Measurements from ENCODE around the gene PCNX3. TPM values are rescaled to one million over a fixed set of nuclear protein-coding genes. Genes with fewer than 3 reads are reported as not detected.

Gene PCNX3
- total RNA-seq, 1 experiment from 2014 or later = 74.5 TPM

DNA sequence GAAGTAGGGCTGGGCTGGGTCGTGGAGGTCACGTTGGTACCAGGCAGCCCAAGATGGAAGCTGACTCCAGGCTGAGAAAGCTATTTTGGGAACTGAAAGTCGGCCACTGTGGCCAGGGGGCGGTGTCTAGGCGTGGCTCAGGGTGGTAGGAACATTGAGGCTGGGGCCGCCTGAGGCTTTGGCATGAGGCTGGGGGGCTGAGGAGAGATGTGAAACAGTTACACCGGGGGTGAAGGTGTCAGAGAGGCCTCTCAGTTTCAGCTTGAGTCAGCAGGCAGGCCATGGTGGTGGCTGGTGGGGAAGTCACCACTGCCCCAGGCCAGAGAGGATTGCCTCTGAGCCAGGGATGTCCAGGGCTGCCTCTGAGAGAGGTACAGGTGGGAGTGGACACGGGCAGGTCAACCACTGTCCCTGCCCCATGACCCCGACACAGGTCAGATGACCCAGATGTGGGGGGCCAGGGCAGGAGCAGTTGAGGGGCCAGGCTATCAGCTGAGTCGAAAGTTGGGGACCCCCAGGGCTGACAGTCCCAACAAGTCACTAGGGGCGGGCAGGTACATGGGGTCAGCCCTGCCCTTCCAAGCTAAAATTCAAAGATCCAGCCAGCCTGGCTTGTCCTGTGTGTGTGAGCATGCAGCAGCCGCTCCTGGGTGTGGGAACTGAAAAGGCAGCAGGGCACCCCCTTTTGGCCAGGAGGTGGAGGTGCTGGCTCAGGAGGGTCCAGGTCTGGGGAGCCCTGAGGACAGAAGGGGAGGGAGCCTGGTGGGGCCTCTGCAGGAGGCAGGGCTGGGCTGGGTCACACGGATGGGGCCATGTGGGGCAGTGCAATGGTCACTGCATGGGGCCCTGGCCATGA is 27.1 kb upstream of the PCNX3 start:
- ATAC-seq (peak; percentile 86), DNase-seq (ENCODE audit: low read depth, low spot score) (no peak)
- intact Hi-C loops (cut with micrococcal nuclease; ENCODE audit: unreplicated experiment) = no loop called here
- H3K36me3 ChIP-seq (ENCODE audit: control insufficient read depth, insufficient read depth, low read length) = peaks cover 6% of the 10 kb centered on the region
- BruUV-seq (replicated peaks) = no TSS peak
- no peaks in the 10 kb centered on the region for H3K27me3 ChIP-seq (ENCODE audit: control insufficient read depth, insufficient read depth, low read length)
- ChIA-PET POLR2A (interaction anchor here (0.5 to 0.8 kb wide), 2 partner anchors 17 to 80 kb away, joined by 3 to 11 read pairs; no protein-coding TSS in a partner anchor), CTCF (interaction anchor here (0.7 kb wide), 1 partner anchor 207 kb away, joined by 10 read pairs; no protein-coding TSS in a partner anchor)
- no peak for TF ChIP-seq SIN3A (IDR thresholded peaks at IDR 0.05; ENCODE audit: borderline replicate concordance, insufficient read depth, low read depth, low read length)
- in situ Hi-C loops (cut with HindIII; ENCODE audit: low pct_unique_long_range_greater_than_20kb, low sequenced_read_pairs) = no loop called here
- peaks cover 17% of the 10 kb centered on the region for H3K4me1 ChIP-seq (ENCODE audit: control insufficient read depth, insufficient read depth, low read length)
- H3K4me3 ChIP-seq (ENCODE audit: low read depth in 2 of 2, low read length in 2 of 2) = no peak overlapping the region
- H3K9me3 ChIP-seq (ENCODE audit: control insufficient read depth, insufficient read depth, low read depth, low read length) = no peaks in the 10 kb centered on the region
- H3K27ac ChIP-seq (ENCODE audit: low read length) = peak overlapping the region; percentile 36

- peaks cover 17% of the 10 kb centered on the region for H3K4me1 ChIP-seq (ENCODE audit: control insufficient read depth, insufficient read depth, low read length)
- in situ Hi-C loops (cut with HindIII; ENCODE audit: low pct_unique_long_range_greater_than_20kb, low sequenced_read_pairs) (no loop called here), intact Hi-C loops (cut with micrococcal nuclease; ENCODE audit: unreplicated experiment) (no loop called here)
- no peak overlapping the region for H3K27ac ChIP-seq (ENCODE audit: low read length)
- ChIA-PET POLR2A (interaction anchor here (0.5 kb wide), 1 partner anchor 15 kb away, joined by 5 read pairs; no protein-coding TSS in a partner anchor), CTCF (interaction anchor here (0.5 kb wide), 1 partner anchor 71 kb away, joined by 11 read pairs; no protein-coding TSS in a partner anchor)
- H3K27me3 ChIP-seq (ENCODE audit: control insufficient read depth, insufficient read depth, low read length) = no peaks in the 10 kb centered on the region
- TF ChIP-seq SIN3A (IDR thresholded peaks at IDR 0.05; ENCODE audit: borderline replicate concordance, insufficient read depth, low read depth, low read length) (no peak), POLR2AphosphoS5 (IDR thresholded peaks at IDR 0.05; ENCODE audit: low read depth, low read length) (no peak), TCF7L2 (IDR thresholded peaks at IDR 0.05; ENCODE audit: low read depth, low read length) (no peak), REST (IDR thresholded peaks at IDR 0.05; ENCODE audit: insufficient read depth in 1 of 2, low read depth in 2 of 2, low read length in 1 of 2) (no peak)
- TF ChIP-seq, protein P1, sequence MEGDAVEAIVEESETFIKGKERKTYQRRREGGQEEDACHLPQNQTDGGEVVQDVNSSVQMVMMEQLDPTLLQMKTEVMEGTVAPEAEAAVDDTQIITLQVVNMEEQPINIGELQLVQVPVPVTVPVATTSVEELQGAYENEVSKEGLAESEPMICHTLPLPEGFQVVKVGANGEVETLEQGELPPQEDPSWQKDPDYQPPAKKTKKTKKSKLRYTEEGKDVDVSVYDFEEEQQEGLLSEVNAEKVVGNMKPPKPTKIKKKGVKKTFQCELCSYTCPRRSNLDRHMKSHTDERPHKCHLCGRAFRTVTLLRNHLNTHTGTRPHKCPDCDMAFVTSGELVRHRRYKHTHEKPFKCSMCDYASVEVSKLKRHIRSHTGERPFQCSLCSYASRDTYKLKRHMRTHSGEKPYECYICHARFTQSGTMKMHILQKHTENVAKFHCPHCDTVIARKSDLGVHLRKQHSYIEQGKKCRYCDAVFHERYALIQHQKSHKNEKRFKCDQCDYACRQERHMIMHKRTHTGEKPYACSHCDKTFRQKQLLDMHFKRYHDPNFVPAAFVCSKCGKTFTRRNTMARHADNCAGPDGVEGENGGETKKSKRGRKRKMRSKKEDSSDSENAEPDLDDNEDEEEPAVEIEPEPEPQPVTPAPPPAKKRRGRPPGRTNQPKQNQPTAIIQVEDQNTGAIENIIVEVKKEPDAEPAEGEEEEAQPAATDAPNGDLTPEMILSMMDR (IDR thresholded peaks at IDR 0.05) = no peak
- peaks cover 6% of the 10 kb centered on the region for H3K36me3 ChIP-seq (ENCODE audit: control insufficient read depth, insufficient read depth, low read length)
- ATAC-seq = no peak
- no peak overlapping the region for H3K4me3 ChIP-seq (ENCODE audit: low read depth in 2 of 2, low read length in 2 of 2)
- no TSS peak for BruUV-seq (replicated peaks)
- DNase-seq (ENCODE audit: low read depth, low spot score) = no peak
- H3K9me3 ChIP-seq (ENCODE audit: control insufficient read depth, insufficient read depth, low read depth, low read length) = no peaks in the 10 kb centered on the region
These were observed 25.9 kb upstream of the PCNX3 start for GRCh38 chr11:65589444-65590239.

Data from Panc1 (cell line).